ENCODE results near the gene SEMA5A. TPM values are rescaled to one million over a fixed set of nuclear protein-coding genes. Genes with fewer than 3 reads are reported as not detected.

Gene SEMA5A
- polyA plus RNA-seq, 1 experiment: 98.4 TPM

DNA sequence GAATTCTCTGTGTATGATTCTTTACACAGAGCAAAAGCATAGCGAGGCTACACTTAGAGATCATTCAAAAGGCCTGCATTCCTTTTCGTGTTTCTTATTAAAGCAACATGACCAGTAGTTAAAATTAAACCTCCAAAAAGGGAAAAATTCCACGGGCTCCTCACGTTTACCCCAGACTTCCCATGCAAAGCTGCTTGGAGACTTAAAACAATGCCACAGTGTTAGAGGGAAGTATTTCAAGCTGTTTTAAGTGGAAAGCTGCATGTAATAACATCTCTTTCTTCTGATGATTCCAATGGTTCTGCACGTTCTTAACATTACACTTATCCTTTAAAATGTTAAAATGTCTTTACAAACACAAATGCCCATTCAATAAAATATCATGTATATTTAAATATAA, 405.2 kb downstream of the SEMA5A start:
- H3K27me3 ChIP-seq (ENCODE audit: control insufficient read depth, insufficient read depth, low read length): no peaks in the 10 kb centered on the region
- ChIA-PET CTCF (no interaction called here), POLR2A (interaction anchor here (0.6 kb wide), 1 partner anchor 10 kb away, joined by 17 read pairs; no protein-coding TSS in a partner anchor)
- DNase-seq (ENCODE audit: low read depth): no peak
- H3K36me3 ChIP-seq (ENCODE audit: control insufficient read depth, insufficient read depth, low read length): peaks cover 3% of the 10 kb centered on the region
- H3K4me3 ChIP-seq (ENCODE audit: low read depth, low read length): no peak overlapping the region
- TF ChIP-seq, protein P1, sequence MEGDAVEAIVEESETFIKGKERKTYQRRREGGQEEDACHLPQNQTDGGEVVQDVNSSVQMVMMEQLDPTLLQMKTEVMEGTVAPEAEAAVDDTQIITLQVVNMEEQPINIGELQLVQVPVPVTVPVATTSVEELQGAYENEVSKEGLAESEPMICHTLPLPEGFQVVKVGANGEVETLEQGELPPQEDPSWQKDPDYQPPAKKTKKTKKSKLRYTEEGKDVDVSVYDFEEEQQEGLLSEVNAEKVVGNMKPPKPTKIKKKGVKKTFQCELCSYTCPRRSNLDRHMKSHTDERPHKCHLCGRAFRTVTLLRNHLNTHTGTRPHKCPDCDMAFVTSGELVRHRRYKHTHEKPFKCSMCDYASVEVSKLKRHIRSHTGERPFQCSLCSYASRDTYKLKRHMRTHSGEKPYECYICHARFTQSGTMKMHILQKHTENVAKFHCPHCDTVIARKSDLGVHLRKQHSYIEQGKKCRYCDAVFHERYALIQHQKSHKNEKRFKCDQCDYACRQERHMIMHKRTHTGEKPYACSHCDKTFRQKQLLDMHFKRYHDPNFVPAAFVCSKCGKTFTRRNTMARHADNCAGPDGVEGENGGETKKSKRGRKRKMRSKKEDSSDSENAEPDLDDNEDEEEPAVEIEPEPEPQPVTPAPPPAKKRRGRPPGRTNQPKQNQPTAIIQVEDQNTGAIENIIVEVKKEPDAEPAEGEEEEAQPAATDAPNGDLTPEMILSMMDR (IDR thresholded peaks at IDR 0.05; ENCODE audit: insufficient read depth, low read depth, low read length): no peak

DNA sequence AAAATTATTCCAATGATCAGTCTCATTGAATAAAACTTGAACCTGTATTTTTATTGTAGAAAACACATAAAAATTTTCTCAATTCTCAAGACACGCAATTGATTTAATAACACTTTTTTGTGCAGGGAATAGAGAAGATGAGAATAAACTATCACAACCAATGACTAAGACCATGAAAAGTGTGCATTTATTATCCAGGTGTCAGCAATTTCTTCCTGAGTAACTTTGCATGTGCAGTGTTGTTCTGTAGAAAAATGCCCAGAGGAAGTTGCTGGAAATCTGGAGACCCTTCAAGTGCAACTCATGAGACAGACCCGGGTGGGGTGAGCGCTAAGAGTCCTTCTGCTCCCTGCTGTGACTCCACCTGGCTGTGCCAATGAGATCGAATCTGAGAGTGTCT, 405.7 kb downstream of the SEMA5A start:
- no peak for DNase-seq (ENCODE audit: low read depth)
- Histone ChIP-seq H3K27me3 (ENCODE audit: control insufficient read depth, insufficient read depth, low read length) (no peaks in the 10 kb centered on the region), H3K4me3 (ENCODE audit: low read depth, low read length) (no peak overlapping the region), H3K36me3 (ENCODE audit: control insufficient read depth, insufficient read depth, low read length) (peaks cover 5% of the 10 kb centered on the region)
- TF ChIP-seq, protein P1 (IDR thresholded peaks at IDR 0.05; ENCODE audit: insufficient read depth, low read depth, low read length): no peak
- ChIA-PET POLR2A (interaction anchor here (0.5 kb wide), 1 partner anchor 66 kb away, joined by 3 read pairs; no protein-coding TSS in a partner anchor), CTCF (no interaction called here)

DNA sequence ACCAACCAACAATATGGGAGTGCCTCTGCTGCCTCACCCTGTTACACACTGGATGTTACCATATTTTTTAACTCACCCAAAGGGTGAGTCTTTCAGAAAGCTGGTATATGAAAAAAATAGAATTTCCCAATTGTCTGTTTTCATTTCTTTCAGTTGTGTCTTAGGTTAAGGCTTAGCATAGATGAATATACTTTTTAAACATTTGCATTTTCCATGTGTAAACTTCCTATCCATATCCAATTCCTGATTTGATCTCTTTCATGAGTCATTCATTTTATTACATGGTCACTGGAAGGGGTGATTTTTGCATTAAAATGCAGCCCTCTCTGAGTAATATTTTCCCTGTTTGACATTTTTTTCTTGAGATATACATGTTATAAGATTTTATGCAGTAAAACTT, 406.5 kb downstream of the SEMA5A start:
- TF ChIP-seq, protein P1 (IDR thresholded peaks at IDR 0.05; ENCODE audit: insufficient read depth, low read depth, low read length): no peak
- Histone ChIP-seq H3K4me3 (ENCODE audit: low read depth, low read length) (no peak overlapping the region), H3K27me3 (ENCODE audit: control insufficient read depth, insufficient read depth, low read length) (no peaks in the 10 kb centered on the region), H3K36me3 (ENCODE audit: control insufficient read depth, insufficient read depth, low read length) (peaks cover 5% of the 10 kb centered on the region)
- no peak for DNase-seq (ENCODE audit: low read depth)
- CTCF ChIA-PET: no interaction called here
- POLR2A ChIA-PET: no interaction called here

DNA sequence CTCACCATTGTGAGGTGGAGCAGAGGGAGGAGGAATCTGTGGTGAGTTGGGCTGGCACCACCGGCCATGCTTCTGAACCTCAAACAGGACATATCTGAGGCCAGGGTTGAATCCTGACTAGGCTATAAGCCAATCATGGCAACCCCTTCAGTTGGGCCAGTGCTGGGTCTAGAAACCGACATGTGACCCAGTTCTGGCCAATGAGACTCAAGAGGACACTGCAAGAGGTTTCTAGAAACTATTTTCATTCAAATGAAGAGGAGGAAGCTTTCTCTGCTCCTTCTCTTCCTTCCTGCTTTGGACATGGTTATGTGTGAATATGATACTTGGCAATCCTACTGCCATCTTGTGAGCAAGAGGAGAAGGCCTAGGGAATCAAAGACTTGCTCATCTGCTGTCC, 417.7 kb downstream of the SEMA5A start:
- H3K27me3 ChIP-seq (ENCODE audit: control insufficient read depth, insufficient read depth, low read length): no peaks in the 10 kb centered on the region
- H3K4me3 ChIP-seq (ENCODE audit: low read depth, low read length): no peak overlapping the region
- TF ChIP-seq, protein P1 (IDR thresholded peaks at IDR 0.05; ENCODE audit: insufficient read depth, low read depth, low read length): no peak
- peaks cover 1% of the 10 kb centered on the region; the same call in 1 of the 2 replicates for H3K36me3 ChIP-seq (ENCODE audit: control insufficient read depth, insufficient read depth, low read length)
- DNase-seq (ENCODE audit: low read depth): no peak
- ChIA-PET POLR2A (no interaction called here), CTCF (no interaction called here)

DNA sequence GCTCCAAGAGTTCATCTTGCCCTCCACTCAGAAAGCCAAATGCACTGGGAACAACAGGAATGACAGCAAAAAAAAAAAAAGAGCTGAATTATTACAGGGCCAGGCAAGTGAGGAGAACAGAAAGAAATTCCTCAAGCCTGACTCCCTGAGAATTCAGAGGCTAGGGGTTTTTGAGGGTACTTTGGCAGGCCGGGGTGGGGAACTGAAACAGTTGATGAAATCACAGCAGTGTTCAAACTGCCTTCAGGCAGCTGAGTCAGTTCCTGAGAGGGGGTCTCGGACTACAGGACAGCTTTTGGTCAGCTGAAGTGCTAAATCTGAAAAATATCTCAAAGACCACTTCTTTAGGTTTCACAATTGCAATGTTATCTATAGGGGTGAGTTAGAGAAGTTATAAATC, 419.4 kb downstream of the SEMA5A start:
- H3K36me3 ChIP-seq (ENCODE audit: control insufficient read depth, insufficient read depth, low read length): peaks cover 3% of the 10 kb centered on the region
- POLR2A ChIA-PET: no interaction called here
- TF ChIP-seq, protein P1 (IDR thresholded peaks at IDR 0.05; ENCODE audit: insufficient read depth, low read depth, low read length): no peak
- CTCF ChIA-PET: no interaction called here
- no peaks in the 10 kb centered on the region for H3K27me3 ChIP-seq (ENCODE audit: control insufficient read depth, insufficient read depth, low read length)
- DNase-seq (ENCODE audit: low read depth): no peak
- no peak overlapping the region for H3K4me3 ChIP-seq (ENCODE audit: low read depth, low read length)

Data from BJ (cell line).